Prostate gland (tissue), 2 donors: ENCODE measurements around the gene UVRAG. TPM values are rescaled to one million over a fixed set of nuclear protein-coding genes. Genes with fewer than 3 reads are reported as not detected.

Experiments used
- DNase-seq: peaks from one replicate; pipeline ENCODE4 v3.0.0-alpha.2; 2019; ENCODE audit warnings: low spot score
- H3K27ac ChIP-seq, 2 donors: fragments of 200-600 bp; sonication (generic); 2 replicates each; pipeline ENCODE4 v1.5.1; 2017 to 2019
- H3K27me3 ChIP-seq: fragments of 200-600 bp; sonication (generic); replicated peaks from 2 replicates; pipeline ENCODE4 v1.5.1; 2019; ENCODE audit not compliant: insufficient read depth
- H3K36me3 ChIP-seq, 2 donors: fragments of 200-600 bp; sonication (generic); 1 replicate in 1 of 2; 2 replicates in 1 of 2; pipeline versions ENCODE4 v1.5.1 to v1.8.1; 2017 to 2019
- H3K4me1 ChIP-seq: fragments of 200-600 bp; sonication (generic); replicated peaks from 2 replicates; pipeline ENCODE4 v1.5.1; 2019
- H3K4me3 ChIP-seq, 2 donors: fragments of 200-600 bp; sonication (generic); 2 replicates each; pipeline ENCODE4 v1.5.1; 2017 to 2019
- H3K9me3 ChIP-seq: fragments of 200-600 bp; sonication (generic); 2 replicates; pipeline ENCODE4 v1.5.1; 2017
- POLR2A ChIP-seq: fragments of 450-650 bp; IDR thresholded peaks from one replicate; pipeline ENCODE4 v1.6.1; 2016; ENCODE audit warnings: antibody characterized with exemption, mild to moderate bottlenecking
- POLR2AphosphoS5 ChIP-seq: sonication (generic); formaldehyde crosslinking; IDR thresholded peaks from one replicate; pipeline ENCODE4 v1.6.1; 2017; ENCODE audit warnings: antibody characterized with exemption
- WGBS: methylation state at CpG from one replicate; pipeline ENCODE4 v1.1.5; 2018; 5-methylcytosine and 5-hydroxymethylcytosine counted together
- intact Hi-C: fragments of 100-400 bp; cut with DNase I; formaldehyde crosslinking; loops from one replicate; pipeline ENCODE4 v1.14.2; 2022
- total RNA-seq, 2 donors: library from RNA; depleted of rRNA; stranded (reverse); fragments of >200 nt; gene quantifications; one replicate each; pipeline ENCODE4 v1.1.0, GENCODE V29; 2016
- TF ChIP-seq, protein P1 (sequence below), 4 experiments: fragments of 200-600 bp in 2 of 4; fragments of 450-650 bp in 2 of 4; sonication (generic) in 2 of 4; IDR thresholded peaks; 1 replicate in 3 of 4; 2 replicates in 1 of 4; pipeline ENCODE4 v1.5.1; 2016 to 2019; ENCODE audit warnings: antibody characterized with exemption in 4 of 4, mild to moderate bottlenecking in 2 of 4, moderate library complexity in 2 of 4

The UVRAG gene
- total RNA-seq, 2 donors from 2014 or later, result 13.9 to 25.2 TPM

DNA sequence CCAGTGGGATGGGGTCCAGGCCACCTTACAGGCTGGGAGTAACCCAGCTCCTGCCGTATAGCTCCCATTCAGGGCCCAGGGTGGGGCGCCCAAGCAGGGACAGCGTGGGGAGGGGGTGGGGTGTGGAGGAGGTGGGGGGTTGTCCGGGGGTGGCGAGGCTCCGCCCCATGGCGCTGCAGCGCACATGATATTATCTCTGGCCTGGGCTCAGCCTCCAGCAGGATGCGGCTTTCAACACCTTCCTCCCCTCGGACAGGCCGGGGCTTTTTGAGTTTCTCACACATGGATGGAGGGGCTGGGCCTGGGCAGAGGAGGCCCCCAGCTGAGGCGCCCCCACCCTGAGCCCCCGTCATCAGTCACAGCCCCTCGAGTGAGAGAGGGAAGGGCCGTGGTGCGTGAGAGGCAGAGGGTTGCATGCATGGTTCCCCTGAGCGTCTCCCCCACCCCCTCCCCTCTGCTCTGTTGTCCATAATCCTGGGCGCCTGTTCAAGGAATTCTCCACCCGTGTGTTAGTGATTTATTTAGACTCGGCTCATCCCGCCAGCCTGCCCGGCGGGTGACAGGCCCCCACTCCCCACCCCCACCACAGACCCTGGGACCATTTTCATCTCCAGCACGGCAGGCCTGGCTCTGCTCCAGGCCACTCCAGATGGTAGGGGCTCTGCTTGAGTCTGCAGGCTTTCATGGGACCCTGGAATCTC, 346.4 kb downstream of the UVRAG start:
- DNase-seq, result no peak
- H3K4me3 ChIP-seq, result no peak overlapping the region
- 11% methylated on average over 23 of the region's 24 CpGs for WGBS

DNA sequence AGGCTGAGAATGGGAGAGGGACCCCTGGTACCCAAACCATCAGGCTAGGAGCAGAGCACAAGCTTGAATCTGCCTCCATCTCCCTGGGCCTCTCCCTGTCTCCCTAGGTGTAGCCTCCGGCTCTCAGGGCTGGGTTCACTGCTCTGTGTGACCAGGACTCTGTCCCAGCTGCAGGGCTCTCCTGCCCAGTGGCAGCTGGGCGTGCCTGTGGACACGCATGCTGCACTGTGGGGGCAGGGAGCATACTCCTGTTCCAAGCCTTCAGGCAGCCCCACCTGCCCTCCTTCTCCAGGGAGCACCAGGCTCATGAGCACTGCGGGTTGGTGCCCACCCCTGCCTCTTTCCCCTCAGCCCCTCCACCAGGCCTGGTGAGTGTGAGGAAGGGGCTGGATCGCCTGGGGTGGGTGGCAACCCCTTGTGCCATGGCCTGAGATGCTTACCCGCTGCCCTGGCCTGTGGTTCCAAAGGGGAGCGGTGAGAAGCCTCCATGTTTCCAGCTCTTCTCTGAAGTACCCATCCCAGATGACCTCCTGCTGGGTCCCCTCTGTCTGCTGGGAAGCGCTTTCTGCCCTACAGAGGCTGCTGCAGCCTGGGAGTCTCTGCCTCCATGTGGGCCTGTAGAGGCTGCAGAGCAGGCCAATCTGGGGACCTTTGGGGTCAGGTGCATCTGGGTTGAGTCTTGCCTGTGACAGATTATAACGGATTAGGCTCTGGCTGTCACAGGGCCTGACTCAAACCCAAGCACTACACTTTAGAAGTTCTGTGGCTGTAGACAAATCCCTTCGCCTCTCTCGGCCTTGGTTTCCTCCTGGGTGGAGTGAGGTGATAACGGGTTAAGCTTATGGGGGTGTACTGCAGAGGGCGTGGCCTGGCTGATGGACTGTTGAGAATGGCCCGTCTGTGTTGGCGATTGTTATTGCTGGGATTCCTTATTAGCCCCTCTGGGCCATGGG, 347.6 kb downstream of the UVRAG start:
- Histone ChIP-seq H3K4me3 (no peak overlapping the region), H3K36me3 (no peaks in the 10 kb centered on the region), H3K9me3 (no peaks in the 10 kb centered on the region), H3K4me1 (no peaks in the 10 kb centered on the region), H3K27ac (no peak overlapping the region), H3K27me3 (no peaks in the 10 kb centered on the region)
- intact Hi-C loops, result loop anchor here (5.0 kb wide), 1 partner anchor 155 kb away; no protein-coding TSS in a partner anchor
- WGBS, result 92% methylated on average over 11 of the region's 15 CpGs
- no peak for DNase-seq
- TF ChIP-seq POLR2AphosphoS5, result no peak
- TF ChIP-seq, protein P1, sequence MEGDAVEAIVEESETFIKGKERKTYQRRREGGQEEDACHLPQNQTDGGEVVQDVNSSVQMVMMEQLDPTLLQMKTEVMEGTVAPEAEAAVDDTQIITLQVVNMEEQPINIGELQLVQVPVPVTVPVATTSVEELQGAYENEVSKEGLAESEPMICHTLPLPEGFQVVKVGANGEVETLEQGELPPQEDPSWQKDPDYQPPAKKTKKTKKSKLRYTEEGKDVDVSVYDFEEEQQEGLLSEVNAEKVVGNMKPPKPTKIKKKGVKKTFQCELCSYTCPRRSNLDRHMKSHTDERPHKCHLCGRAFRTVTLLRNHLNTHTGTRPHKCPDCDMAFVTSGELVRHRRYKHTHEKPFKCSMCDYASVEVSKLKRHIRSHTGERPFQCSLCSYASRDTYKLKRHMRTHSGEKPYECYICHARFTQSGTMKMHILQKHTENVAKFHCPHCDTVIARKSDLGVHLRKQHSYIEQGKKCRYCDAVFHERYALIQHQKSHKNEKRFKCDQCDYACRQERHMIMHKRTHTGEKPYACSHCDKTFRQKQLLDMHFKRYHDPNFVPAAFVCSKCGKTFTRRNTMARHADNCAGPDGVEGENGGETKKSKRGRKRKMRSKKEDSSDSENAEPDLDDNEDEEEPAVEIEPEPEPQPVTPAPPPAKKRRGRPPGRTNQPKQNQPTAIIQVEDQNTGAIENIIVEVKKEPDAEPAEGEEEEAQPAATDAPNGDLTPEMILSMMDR (IDR thresholded peaks at IDR 0.05), result no peak

More for the DNA sequence above, 346.4 kb downstream of the UVRAG start:
- intact Hi-C loops, result loop anchor here (5.0 kb wide), 1 partner anchor 156 kb away; no protein-coding TSS in a partner anchor
- TF ChIP-seq POLR2AphosphoS5, result no peak
- TF ChIP-seq, protein P1 (IDR thresholded peaks at IDR 0.05), result no peak
- TF ChIP-seq POLR2A, result no peak
- no peaks in the 10 kb centered on the region for H3K27me3 ChIP-seq
- H3K4me1 ChIP-seq, result no peaks in the 10 kb centered on the region
- no peak overlapping the region for H3K27ac ChIP-seq
- no peaks in the 10 kb centered on the region for H3K36me3 ChIP-seq
- no peaks in the 10 kb centered on the region for H3K9me3 ChIP-seq

DNA sequence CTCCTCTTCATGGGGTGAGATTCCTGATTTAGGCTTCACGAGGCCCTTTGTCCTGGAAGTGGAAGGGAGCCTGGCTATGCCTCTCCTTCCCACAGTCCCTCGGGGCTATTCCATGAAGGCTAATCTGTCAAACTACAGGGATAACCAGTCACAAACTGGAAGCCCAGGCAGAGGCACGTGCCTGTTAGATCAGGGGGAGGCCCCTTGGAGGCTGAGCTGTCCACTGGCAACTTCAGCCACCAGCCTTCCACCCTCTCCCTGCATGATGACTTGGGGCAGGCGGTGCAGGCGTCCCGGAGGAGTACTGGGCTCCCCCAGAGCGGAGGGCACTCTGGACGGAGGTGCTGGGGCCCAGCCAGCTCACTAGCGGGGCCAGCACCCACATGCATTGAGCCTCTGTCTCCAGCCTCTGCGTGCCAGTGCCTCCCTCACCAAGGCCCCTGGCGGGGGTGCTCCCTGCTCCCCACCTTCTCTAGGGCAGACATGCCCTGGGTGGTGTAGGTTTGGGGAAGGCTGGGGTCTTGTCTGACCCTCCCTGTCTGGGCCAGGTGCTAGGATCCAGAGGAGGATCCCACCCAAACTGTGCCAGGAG, 348.4 kb downstream of the UVRAG start:
- Histone ChIP-seq H3K36me3 (no peaks in the 10 kb centered on the region), H3K9me3 (no peaks in the 10 kb centered on the region), H3K27ac (no peak overlapping the region), H3K4me1 (no peaks in the 10 kb centered on the region), H3K27me3 (no peaks in the 10 kb centered on the region), H3K4me3 (no peak overlapping the region)
- intact Hi-C loops, result loop anchor here (5.0 kb wide), 1 partner anchor 154 kb away; no protein-coding TSS in a partner anchor
- no peak for DNase-seq
- TF ChIP-seq POLR2AphosphoS5 (no peak), POLR2A (no peak)
- TF ChIP-seq, protein P1 (IDR thresholded peaks at IDR 0.05), result no peak
- 83% methylated on average over 10 of the region's 11 CpGs for WGBS

DNA sequence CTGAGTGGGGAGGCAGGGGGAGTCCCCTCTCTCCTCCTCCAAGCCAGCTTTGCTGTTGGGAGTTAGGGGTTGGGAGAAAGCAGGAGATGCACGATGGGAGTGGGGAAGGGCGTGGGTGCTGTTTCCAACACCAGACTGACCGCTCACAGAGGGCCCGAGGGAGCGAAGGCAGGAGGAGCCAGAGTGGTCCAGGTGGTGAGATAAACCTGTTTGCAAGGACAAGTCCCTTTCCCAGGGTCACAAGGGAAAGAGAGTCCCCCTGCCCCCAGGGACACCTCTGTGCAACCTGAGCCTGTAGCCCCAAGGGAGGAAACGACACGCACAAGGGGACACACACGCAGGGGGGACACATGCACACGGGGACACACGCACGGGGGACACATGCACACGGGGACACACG, 349.1 kb downstream of the UVRAG start:
- TF ChIP-seq, protein P1 (IDR thresholded peaks at IDR 0.05), result no peak
- TF ChIP-seq POLR2AphosphoS5 (no peak), POLR2A (no peak)
- Histone ChIP-seq H3K36me3 (no peaks in the 10 kb centered on the region), H3K27me3 (no peaks in the 10 kb centered on the region), H3K9me3 (no peaks in the 10 kb centered on the region), H3K27ac (no peak overlapping the region), H3K4me3 (no peak overlapping the region), H3K4me1 (no peaks in the 10 kb centered on the region)
- intact Hi-C loops, result loop anchor here (5.0 kb wide), 1 partner anchor 153 kb away; no protein-coding TSS in a partner anchor
- DNase-seq, result no peak
- WGBS, result 91% methylated on average over 9 of the region's 13 CpGs
